ENCODE measurements around the gene BAHCC1.

The BAHCC1 gene

DNA sequence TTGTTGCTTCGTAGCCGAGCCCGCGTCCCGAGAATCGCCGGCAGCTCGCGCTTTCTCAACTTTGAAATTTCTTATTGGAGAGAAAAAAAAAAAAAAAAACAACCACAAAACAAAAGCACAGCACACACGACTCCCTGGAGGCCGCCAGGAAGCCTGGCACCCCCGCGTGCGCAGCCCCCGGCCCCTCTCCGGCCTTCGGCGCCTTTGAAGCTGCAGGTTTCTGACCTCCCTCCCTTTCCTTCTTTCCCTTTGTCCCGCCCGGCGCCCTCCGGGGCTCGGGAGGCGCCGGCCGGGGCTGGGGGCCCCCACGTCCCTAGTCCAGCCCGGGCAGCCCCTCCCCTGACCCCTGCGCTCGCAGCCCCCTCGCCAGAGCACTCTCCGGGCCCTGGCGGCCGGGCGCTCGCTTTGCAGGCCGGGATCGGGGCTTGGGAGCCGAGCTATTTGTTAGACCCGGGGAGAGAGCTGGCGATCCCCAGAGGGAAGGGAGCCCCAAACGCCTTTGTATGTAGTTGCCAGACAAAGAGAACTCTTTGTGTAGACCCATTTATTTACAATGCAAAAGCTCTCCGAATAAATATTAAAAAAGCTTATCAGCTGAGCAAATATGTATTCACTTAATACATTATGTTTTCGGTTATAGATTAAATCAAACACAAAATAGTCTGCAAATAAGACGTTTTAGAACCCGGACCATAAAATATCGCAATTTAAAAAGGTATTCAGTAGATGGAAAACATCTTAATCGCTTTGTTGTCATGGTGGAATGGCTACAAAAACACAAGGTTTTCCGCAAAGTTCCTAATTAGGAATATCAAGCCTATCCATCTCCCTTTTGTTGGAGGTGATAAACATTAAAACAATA, 2.3 kb downstream of the BAHCC1 start:
- in situ Hi-C loops (cut with MboI; ENCODE audit: low sequenced_read_pairs): no loop called here

DNA sequence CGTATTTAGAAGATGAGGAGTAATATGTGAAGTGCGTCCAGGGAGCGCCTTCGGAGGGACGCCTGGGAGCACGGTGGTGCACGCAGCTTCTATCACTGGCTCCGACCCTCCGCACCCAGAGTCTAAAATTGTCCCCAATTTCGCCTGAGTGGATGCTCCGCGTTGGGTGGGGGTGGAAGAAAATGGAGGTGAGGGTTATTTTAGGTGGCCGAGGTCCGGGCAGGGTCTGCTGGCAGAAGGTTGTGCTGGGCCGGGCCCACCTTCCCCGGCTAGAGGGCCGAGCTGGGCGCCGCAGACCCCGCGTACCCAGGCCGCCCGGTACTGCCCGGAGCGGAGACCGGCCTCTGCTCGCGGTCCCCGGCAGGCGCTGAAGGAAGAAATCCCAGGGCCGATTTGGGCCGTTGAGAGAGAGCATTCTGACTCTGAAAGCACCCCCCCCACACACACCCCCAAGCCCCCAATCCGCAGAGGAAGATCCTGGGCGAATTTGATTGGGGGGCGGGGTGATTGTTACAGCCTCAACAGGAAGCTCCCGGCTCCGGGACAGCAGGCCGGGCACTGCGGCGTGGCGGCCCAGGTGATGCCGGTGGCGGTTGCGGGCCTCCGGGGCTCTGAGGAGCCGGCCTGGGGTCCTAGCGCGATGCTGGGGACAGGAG, 3.0 kb downstream of the BAHCC1 start:
- in situ Hi-C loops (cut with MboI; ENCODE audit: low sequenced_read_pairs): no loop called here

GRCh38 chr17:81398832-81399411, 3.7 kb downstream of the BAHCC1 start:
- in situ Hi-C loops (cut with MboI; ENCODE audit: low sequenced_read_pairs): no loop called here

- in situ Hi-C loops (cut with MboI; ENCODE audit: low sequenced_read_pairs): no loop called here
Observed at GRCh38 chr17:81399481-81400153, 4.4 kb downstream of the BAHCC1 start.

- in situ Hi-C loops (cut with MboI; ENCODE audit: low sequenced_read_pairs): no loop called here
Observed at GRCh38 chr17:81400154-81400977, 5.1 kb downstream of the BAHCC1 start.

DNA sequence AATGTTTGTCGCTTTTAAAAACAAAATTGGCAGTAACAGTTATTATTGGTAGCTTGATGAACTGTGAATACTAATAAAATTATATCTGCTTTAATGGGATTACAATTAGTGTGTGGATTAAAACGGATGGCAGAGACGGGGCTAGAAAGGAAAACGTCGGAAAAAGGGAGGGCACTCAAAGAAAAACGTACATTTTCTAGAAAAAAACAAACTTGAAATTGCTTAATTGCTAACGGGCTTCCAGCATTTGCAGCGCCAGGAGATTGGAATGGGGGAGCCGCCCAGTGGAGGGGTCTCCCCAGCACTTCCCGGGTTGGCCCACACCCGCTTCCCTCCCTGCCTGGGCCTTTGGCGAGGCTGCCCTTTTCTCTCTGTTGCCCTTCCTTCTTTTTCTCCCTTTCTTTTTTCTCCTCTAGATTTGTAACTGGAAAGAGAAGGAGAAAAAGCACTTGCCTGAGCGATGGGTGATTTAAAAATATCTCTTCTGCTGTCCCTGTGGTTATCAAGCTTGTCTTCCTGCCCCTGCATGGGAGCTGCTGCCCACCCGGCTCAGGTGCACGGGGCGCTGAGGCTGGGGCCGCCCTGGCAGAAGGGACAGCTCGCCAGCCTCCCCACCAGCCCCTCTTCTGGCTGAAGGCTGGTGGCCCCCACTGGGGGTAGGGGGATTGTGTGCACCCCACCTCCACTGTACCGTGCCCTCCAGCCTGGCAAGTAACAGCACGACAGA, 5.9 kb downstream of the BAHCC1 start:
- in situ Hi-C loops (cut with MboI; ENCODE audit: low sequenced_read_pairs): no loop called here

DNA sequence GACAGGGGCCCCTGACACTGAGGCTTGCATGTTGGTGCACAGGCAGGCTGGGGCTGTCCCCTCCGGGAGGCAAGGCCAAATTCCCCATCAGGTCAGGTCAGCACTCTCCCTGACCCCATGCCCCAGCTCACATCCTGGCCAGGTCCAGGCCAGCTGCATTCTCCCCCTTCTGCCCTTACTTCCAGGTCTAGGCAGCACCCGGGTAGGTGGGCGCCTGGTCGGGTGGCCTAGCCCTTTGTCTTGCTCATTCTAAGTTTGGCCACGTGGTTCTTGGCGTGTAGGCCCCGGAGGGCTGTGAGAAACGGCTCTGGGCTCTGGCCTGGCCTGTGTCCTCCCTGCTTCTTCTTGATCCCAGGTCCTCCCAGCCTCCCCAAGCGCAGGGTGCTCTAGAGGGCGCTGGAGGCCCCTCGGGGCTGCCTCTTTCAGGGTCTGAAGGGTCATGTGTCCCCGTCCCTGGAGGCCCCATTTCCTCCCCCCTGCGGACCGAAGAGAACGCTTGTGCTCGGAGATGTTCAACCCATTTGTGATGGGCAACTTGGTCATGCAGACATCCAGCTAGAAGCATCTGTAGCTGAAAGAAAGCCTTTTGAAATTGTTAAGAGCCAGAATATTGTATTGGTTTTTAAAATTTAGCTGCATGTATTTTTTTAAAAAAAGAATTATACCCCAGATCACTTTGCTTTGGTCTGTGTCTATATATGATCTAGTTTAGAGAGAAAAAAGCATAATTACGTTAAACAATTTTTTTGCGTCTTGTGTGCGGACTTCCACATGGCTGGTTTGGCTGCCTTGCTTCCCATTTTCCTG, 6.7 kb downstream of the BAHCC1 start:
- in situ Hi-C loops (cut with MboI; ENCODE audit: low sequenced_read_pairs): no loop called here

GRCh38 chr17:81402530-81402941, 7.3 kb downstream of the BAHCC1 start:
- in situ Hi-C loops (cut with MboI; ENCODE audit: low sequenced_read_pairs): no loop called here

GRCh38 chr17:81402981-81403467, 7.8 kb downstream of the BAHCC1 start:
- in situ Hi-C loops (cut with MboI; ENCODE audit: low sequenced_read_pairs): no loop called here

- in situ Hi-C loops (cut with MboI; ENCODE audit: low sequenced_read_pairs): no loop called here
Observed at GRCh38 chr17:81403671-81404534, 8.6 kb downstream of the BAHCC1 start.

DNA sequence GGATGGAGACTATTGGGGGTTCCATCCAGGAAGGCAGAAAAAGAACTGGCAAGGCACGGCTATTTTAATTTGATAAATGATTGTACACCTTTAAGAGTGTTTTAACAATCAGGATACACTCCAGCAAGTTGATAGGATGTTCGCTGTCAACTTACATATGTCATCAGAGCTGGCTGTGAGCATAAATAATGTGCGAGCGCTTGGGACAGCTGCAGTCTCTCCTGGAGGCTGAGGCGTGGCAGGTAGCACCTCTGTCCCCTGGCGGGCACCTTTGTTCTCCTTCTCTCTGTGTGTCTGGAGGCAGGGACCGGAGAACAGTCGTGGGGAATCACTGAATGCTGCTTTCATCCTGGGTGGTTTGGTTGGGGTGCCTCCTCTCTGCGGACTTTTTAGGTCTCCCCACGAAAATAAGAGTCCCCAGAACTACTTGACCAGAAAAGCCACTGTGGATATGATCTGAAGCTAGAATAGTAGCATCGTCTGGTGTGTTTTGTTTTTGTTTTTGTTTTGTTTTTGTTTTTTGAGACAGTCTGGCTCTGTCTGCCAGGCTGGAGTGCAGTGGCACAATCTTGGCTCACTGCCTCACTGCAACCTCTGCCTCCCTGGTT, 9.4 kb downstream of the BAHCC1 start:
- in situ Hi-C loops (cut with MboI; ENCODE audit: low sequenced_read_pairs): no loop called here

DNA sequence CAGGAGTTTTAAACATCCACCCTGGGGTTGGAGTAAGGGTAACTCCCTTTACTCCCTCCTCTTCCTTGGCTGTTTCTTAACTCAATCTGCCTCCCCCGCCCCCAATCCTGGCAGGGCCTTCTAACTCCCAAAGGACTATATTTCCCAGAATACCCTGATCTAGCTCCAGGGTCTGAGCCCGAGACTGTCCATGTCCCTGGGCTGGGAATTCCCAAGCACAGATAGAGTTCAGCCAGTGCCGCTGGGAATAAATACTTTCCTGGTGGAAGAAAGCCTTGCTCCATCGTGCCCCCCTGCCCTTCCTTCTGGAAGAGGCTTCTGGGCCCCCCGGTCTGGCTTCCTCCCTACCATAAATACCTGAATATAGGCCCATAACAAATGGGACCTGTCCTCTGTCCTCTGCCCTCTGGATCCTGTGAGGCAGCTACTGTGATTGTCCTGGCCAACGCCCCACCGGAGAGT, 10.2 kb downstream of the BAHCC1 start:
- in situ Hi-C loops (cut with MboI; ENCODE audit: low sequenced_read_pairs): no loop called here

DNA sequence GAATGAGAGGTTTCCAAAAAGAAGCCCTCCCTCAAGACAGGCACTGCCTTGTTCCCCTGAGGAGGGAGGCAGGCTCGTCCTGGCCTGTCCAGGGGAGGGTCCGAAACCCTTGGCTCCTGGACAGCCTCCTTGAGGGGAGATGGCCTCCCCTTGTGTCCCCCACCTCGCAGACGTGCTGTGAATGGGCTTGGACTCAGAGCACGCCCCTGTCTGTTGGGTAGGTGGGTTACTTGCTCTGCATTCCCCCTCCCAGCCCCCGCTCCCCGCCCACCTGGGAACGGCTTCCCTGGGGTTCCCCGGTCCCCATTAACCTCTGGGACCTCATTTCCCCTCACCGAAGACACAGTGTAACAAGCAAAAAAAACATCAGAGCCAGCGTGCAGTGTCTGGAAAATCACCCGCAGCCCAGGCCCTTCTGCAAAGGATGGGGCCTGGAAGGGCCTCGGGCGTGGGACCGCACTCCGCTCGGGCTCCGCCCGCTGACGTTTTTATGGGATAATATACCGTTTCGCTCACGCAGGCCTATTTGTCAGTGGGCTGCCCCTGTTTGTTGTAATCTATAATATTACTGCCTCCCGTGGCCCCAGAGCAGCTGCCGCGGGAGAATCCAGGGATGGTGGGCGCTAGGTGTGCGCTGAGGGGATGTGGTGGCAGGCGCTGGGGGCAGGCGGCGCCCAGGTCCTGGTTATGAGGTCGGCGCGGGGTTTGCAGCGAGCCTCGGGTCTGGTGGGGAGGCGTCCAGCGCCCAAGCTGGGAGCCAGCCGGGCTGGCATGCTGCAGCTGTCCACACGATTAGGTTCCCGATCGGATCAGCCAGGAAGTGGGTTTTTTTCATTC, 11.1 kb downstream of the BAHCC1 start:
- in situ Hi-C loops (cut with MboI; ENCODE audit: low sequenced_read_pairs): no loop called here

DNA sequence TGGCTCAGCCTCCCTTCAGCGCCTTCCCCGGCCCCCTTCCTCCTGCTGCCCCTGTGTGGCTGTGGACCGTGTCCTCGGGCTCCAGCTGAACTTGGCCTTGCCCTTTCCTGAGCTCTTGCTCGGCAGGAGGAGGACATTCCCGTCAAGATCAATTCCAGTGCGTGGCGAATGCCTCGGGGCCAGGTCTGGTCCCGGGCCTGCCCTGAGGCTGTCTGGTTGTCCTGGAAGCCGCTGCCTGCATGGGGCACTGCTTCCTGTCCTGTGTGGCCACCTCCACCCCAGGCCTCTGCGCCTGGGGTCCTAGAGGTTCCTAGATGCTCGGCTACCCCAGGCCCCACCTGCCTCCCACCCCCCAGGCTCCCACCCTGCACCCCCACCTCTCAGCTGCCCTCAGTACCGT, 12.8 kb downstream of the BAHCC1 start:
- in situ Hi-C loops (cut with MboI; ENCODE audit: low sequenced_read_pairs): no loop called here

GRCh38 chr17:81409190-81409935, 14.1 kb downstream of the BAHCC1 start:
- in situ Hi-C loops (cut with MboI; ENCODE audit: low sequenced_read_pairs): no loop called here

GRCh38 chr17:81410852-81411251, 15.6 kb downstream of the BAHCC1 start:
- in situ Hi-C loops (cut with MboI; ENCODE audit: low sequenced_read_pairs): no loop called here

All from HL-60/S4 treated with phorbol 12-myristate 13-acetate at 8.2 ng/mL for 4 days and 3 days (cell line).